HUES48 (cell line): ENCODE results near the gene TRIO.

Experiments used
- H3K27ac ChIP-seq: one replicate; pipeline ENCODE4 v1.7.0; 2013; ENCODE audit warnings: low read depth, low read length, inconsistent platforms
- H3K27me3 ChIP-seq: 2 replicates; pipeline ENCODE4 v1.6.1; 2013; ENCODE audit warnings: mild to moderate bottlenecking, low read length; ENCODE audit not compliant: control insufficient read depth, insufficient read depth
- H3K36me3 ChIP-seq: 2 replicates; pipeline ENCODE4 v1.6.1; 2013; ENCODE audit warnings: low read length; ENCODE audit not compliant: control insufficient read depth, insufficient read depth
- H3K4me1 ChIP-seq: 2 replicates; pipeline ENCODE4 v1.6.1; 2013; ENCODE audit warnings: mild to moderate bottlenecking, low read length; ENCODE audit not compliant: control insufficient read depth, insufficient read depth
- H3K4me3 ChIP-seq: 2 replicates; pipeline ENCODE4 v1.5.1; 2013; ENCODE audit warnings: mild to moderate bottlenecking, low read depth, low read length
- H3K9ac ChIP-seq: 2 replicates; pipeline ENCODE4 v1.6.1; 2013; ENCODE audit warnings: mild to moderate bottlenecking, low read depth, low read length, moderate library complexity
- H3K9me3 ChIP-seq: 2 replicates; pipeline ENCODE4 v1.6.1; 2013; ENCODE audit warnings: low read length; ENCODE audit not compliant: control insufficient read depth, insufficient read depth

The TRIO gene

DNA sequence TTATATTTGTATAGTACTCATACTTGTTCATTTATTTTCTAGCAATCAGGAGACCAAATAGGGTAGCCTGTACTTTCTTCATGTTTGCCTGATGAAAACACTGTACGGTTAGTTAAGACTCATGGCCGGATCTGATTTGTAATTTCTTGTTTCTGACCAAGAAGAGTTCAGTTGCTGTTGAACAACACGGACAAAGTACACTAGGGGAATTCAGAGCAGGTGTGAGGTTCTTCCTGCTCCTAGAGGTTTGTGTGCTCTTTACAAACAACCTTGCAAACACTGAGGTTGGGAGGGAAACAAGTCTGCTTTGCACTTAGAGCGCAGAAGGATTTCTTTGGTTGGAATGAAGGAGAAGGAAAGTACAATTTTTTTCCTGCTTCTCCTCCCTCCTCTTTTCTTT, 69.7 kb downstream of the TRIO start:
- Histone ChIP-seq H3K9ac (no peak overlapping the region), H3K4me1 (peaks cover 55% of the 10 kb centered on the region), H3K4me3 (no peak overlapping the region), H3K36me3 (no peaks in the 10 kb centered on the region), H3K27ac (no peak overlapping the region), H3K9me3 (no peaks in the 10 kb centered on the region), H3K27me3 (no peaks in the 10 kb centered on the region)

DNA sequence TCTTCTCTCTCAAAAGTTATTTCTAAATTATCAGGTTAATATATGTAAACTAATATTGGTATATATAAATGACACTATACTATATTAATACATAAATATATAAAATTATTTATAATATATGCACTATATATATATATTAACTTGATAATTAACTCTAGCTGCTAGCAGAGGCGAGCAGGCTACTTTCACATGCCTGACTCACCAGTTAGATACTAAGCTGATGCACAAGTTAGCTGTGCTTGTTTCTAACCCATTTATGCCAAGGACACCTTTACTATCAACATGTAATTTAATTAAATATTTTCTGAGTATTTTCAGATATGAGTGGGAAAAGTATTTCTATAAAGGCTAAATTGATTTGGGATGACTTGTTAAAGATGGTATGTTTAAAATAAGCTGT, 70.1 kb downstream of the TRIO start:
- Histone ChIP-seq H3K4me1 (peaks cover 57% of the 10 kb centered on the region), H3K27me3 (no peaks in the 10 kb centered on the region), H3K36me3 (no peaks in the 10 kb centered on the region), H3K27ac (no peak overlapping the region), H3K4me3 (no peak overlapping the region), H3K9ac (no peak overlapping the region), H3K9me3 (no peaks in the 10 kb centered on the region)

DNA sequence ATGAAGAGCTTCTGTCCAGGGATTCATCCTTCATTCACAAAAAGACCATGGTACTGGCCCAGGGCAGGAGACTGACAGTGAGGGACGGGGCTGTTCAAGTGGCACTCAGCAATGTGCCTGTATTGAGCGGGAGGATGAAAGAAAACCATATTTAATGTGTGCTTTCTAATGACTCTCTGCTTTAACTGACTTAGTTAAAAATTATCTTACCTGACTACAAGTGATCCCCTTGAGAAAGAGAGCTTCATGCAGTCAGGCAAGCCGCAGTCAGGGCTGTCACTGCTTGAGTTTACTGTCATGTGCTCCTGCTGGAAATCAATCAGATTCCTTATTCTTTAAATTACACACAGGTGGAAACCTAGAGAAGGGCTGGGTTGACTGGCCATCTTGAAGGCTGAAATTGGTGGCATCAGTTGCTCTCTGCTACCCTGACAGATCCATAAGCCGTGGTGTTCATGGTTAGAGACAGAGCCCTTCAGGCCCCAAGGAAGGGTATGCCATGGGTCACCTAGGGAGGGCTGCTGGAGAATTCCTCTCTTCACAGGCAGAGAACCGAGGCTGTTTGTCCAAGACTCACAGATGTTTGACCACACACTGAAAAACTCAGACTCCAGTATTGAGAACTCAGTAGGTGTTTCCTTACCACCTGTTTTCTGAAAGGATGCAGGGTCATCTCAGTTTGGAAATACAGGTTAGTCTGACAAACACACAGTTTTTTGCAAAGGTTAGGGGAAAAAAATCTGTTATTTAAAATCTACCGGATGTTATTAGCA, 70.9 kb downstream of the TRIO start:
- no peaks in the 10 kb centered on the region for H3K36me3 ChIP-seq
- no peak overlapping the region for H3K27ac ChIP-seq
- H3K9me3 ChIP-seq = no peaks in the 10 kb centered on the region
- no peaks in the 10 kb centered on the region for H3K27me3 ChIP-seq
- no peak overlapping the region for H3K9ac ChIP-seq
- no peak overlapping the region for H3K4me3 ChIP-seq
- peaks cover 60% of the 10 kb centered on the region for H3K4me1 ChIP-seq

DNA sequence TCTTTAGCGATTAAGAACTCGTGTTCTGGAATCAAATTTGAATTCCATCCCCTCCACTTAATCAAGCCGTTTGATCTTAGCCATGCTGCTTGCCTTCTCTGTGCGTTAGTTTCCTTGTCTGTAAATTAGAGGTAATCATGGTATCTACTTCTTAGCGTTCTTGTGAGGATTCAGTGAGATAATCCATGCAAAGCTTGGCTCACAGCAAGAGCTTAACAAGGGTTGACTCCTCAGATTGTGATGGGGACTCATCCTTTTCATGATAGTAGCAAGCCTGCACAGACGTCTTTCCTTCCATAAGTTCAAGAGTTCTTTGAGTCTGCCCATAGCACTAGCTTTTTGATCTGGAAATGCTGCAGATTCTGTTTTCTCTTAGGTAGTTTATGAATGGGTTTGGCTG, 72.8 kb downstream of the TRIO start:
- no peak overlapping the region for H3K27ac ChIP-seq
- peaks cover 77% of the 10 kb centered on the region for H3K4me1 ChIP-seq
- no peak overlapping the region for H3K9ac ChIP-seq
- no peak overlapping the region for H3K4me3 ChIP-seq
- H3K9me3 ChIP-seq = no peaks in the 10 kb centered on the region
- no peaks in the 10 kb centered on the region for H3K27me3 ChIP-seq
- no peaks in the 10 kb centered on the region for H3K36me3 ChIP-seq

DNA sequence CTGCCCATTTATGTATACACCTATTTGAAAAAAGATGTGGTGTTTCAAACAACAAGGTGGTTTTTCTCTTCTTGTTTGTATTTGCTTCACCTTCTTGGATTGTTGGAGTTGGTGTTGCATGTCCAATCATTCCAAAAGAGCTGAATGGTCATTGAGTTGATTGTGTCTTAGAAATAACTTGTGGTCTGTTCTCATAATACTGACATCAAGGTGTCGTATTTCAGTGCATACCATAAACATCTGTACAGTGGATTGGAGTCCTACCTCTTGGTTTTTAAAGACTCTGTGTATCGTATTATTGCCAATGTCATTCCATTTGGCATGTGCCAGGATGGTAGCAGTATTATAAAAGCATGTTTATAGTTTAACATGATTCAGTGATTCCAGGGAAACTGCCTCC, 73.2 kb downstream of the TRIO start:
- Histone ChIP-seq H3K9ac (no peak overlapping the region), H3K27ac (no peak overlapping the region), H3K9me3 (no peaks in the 10 kb centered on the region), H3K27me3 (no peaks in the 10 kb centered on the region), H3K36me3 (no peaks in the 10 kb centered on the region), H3K4me3 (no peak overlapping the region), H3K4me1 (peaks cover 81% of the 10 kb centered on the region)

DNA sequence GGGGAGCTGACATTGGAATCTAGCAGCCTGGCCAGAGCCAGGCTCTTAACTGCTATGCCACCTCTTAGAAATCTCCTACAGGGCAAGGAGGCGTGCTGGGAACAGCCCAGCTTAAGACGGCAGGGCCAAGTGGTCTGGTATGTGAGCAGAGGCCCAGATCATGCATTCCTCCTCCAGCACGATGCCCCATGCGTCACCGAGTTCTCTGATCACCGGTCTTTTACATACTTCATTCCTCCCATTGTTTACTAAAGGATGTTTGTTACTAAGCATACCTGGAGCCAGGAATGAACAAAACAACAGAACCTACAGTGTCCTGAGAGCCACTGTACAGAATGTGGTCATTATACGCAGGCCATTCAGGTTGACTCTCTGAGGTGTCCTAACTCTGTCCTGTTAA, 73.8 kb downstream of the TRIO start:
- H3K27me3 ChIP-seq = no peaks in the 10 kb centered on the region
- no peak overlapping the region for H3K4me3 ChIP-seq
- H3K4me1 ChIP-seq = peaks cover 86% of the 10 kb centered on the region
- H3K9me3 ChIP-seq = no peaks in the 10 kb centered on the region
- no peaks in the 10 kb centered on the region for H3K36me3 ChIP-seq
- no peak overlapping the region for H3K9ac ChIP-seq
- no peak overlapping the region for H3K27ac ChIP-seq

DNA sequence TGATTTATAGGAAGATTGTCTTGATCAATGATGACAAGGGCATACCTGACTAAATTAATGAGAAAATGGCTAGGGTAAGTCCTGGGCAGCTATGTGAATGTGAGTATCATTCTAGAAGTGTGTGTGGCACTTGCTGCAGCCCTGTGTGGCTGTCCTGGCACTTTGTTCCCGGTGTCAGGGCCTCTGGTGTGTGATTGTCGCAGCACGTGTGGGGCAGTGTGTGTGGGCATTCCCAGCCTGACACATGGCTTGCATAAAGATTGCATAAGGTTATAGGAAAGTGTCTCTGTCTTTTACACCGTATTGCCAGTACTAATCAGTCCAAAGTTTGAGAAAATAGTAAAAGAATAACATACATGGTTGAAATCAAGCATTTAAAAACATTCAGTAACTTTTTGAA, 74.4 kb downstream of the TRIO start:
- no peak overlapping the region for H3K9ac ChIP-seq
- H3K36me3 ChIP-seq = no peaks in the 10 kb centered on the region
- no peak overlapping the region for H3K4me3 ChIP-seq
- H3K9me3 ChIP-seq = no peaks in the 10 kb centered on the region
- no peak overlapping the region for H3K27ac ChIP-seq
- no peaks in the 10 kb centered on the region for H3K27me3 ChIP-seq
- peaks cover 93% of the 10 kb centered on the region for H3K4me1 ChIP-seq

DNA sequence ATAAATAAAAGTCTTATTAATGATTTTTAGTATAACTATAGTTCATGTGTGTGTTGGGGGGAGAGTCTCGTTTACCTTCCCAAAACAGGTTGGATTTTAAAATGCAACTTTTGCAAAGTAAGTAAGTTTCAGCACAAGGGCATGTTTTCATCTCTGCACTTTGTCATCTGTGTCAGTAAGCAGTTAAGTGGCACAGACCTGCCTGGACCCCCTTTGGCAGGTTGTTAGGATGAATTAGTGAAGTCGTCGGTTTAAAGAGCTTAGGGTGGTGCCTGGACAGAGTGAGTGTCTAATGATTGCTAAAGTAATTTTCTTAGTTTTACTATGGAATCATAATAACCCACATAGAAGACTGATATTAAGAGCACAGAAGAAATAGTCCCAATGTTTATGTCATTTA, 74.9 kb downstream of the TRIO start:
- no peak overlapping the region for H3K27ac ChIP-seq

DNA sequence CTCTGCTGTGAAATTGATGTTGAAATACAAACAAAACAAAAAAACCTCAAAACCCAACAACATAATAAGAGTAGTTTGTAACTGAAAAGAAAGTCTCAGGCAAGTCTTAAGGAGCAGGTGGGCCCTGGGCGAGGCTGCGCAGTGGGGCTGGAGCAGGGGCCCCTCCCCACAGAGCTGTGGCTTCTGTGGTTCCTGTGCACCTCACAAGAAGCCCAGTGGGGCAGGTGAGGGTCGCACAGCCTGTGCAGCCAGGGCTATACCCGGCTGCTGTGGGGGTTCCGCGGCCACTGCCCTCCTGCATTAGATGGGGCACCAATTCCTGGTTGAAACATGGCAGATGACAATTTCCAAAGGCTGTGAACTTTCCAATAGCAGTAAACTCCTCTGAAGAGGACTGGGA, 75.3 kb downstream of the TRIO start:
- no peaks in the 10 kb centered on the region for H3K27me3 ChIP-seq
- H3K27ac ChIP-seq = no peak overlapping the region
- H3K4me1 ChIP-seq = peaks cover 94% of the 10 kb centered on the region
- H3K36me3 ChIP-seq = no peaks in the 10 kb centered on the region
- no peak overlapping the region for H3K4me3 ChIP-seq
- H3K9me3 ChIP-seq = no peaks in the 10 kb centered on the region
- no peak overlapping the region for H3K9ac ChIP-seq

More for the DNA sequence above, 74.9 kb downstream of the TRIO start:
- Histone ChIP-seq H3K9me3 (no peaks in the 10 kb centered on the region), H3K4me3 (no peak overlapping the region), H3K36me3 (no peaks in the 10 kb centered on the region), H3K4me1 (peaks cover 93% of the 10 kb centered on the region), H3K9ac (no peak overlapping the region), H3K27me3 (no peaks in the 10 kb centered on the region)

DNA sequence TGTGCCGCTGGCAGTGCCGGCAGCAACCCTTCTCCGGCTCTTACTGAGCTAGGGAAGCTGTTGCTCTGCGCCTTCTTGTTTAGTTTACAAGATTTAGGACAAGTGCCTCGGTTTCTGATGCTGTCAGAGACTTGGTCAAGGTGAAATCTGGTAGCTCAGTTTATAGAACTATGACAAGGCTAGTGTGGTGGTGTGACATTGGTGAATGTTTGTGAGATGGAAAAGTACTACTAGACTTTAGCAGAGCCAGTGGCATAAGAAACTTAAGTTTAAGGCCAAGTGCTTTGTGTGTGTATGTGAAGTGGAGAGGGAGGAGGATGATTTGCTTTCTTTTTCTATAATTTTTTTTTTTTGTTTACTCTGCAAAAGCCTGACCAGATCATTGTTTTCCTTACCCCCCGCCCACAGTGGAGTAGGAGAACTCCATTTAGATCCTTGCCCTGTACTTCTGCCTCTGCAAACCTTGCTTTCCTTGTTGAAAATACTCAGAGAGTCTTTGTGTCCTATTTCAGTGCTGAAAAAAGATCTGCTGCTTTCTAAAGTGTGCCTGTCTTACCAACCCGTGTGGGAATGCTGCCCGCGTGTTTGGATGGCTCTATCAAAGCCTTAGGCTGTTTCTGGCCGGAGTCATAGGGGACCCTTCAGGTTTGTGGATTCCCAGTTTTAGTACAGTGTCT, 75.9 kb downstream of the TRIO start:
- H3K9ac ChIP-seq = no peak overlapping the region
- no peak overlapping the region for H3K27ac ChIP-seq
- no peaks in the 10 kb centered on the region for H3K36me3 ChIP-seq
- H3K27me3 ChIP-seq = no peaks in the 10 kb centered on the region
- H3K4me3 ChIP-seq = no peak overlapping the region
- no peaks in the 10 kb centered on the region for H3K9me3 ChIP-seq
- H3K4me1 ChIP-seq = peaks cover 88% of the 10 kb centered on the region

DNA sequence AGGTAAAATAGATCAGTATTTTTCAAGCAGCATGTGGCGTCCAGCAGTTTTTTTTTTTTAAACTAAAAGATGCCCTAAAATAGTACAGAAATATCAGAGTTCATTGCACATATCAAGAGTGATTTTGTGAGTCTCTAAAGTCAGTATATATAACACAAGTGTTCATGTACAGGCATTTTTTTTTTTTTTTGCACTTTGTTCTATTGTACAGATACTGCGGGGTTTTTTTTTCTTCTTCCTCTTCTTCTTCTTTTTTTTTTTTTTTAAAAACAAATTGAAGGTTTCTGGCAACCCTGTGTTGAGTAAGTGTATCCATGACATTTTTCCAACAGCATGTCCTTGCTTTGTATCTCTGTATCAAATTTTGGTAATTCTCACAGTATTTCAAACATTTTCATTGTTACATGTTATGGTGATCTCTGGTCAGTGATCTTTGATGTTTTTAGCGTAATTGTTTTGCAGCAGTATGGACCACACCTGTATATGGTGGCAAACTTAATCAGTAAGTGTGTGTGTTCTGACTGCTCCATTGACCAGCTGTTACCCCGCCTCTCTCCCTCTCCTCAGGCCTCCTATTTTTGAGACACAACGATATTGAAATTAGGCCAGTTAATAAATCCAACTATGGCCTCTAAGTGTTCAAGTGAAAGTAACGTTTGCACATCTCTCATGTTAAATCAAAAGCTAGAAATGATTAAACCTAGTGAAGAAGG, 76.8 kb downstream of the TRIO start:
- H3K27me3 ChIP-seq = no peaks in the 10 kb centered on the region
- H3K9ac ChIP-seq = no peak overlapping the region
- H3K36me3 ChIP-seq = no peaks in the 10 kb centered on the region
- no peak overlapping the region for H3K27ac ChIP-seq
- no peak overlapping the region for H3K4me3 ChIP-seq
- peaks cover 79% of the 10 kb centered on the region for H3K4me1 ChIP-seq
- no peaks in the 10 kb centered on the region for H3K9me3 ChIP-seq
